DOHH2 (cell line): ENCODE results near the gene TPO.
"Not testable (repeated sequence)": the region's sequence is repeated elsewhere in the genome, so short reads cannot be mapped to it uniquely, and the experiment has no call there.

ENCODE experiments used
- H3F3A ChIP-seq: fragments of 200-600 bp; sonication (generic), shearing (Covaris generic); 2 replicates; pipeline ENCODE4 v1.6.0; 2016; ENCODE audit warnings: antibody characterized with exemption, mild to moderate bottlenecking; ENCODE audit not compliant: control insufficient read depth, insufficient read depth
- H3K27ac ChIP-seq: fragments of 200-600 bp; sonication (generic); 2 replicates; pipeline ENCODE4 v1.5.1; 2014; ENCODE audit warnings: low read depth, mild to moderate bottlenecking, low read length, moderate library complexity
- H3K27me3 ChIP-seq: fragments of 200-600 bp; sonication (generic); 2 replicates; pipeline ENCODE4 v1.6.1; 2014; ENCODE audit warnings: mild to moderate bottlenecking, low read length, mixed read lengths; ENCODE audit not compliant: control insufficient read depth
- H3K36me3 ChIP-seq: fragments of 200-600 bp; sonication (generic); 2 replicates; pipeline ENCODE4 v1.6.1; 2014; ENCODE audit warnings: mild to moderate bottlenecking, low read length, moderate library complexity, mixed read lengths; ENCODE audit not compliant: control insufficient read depth
- H3K4me1 ChIP-seq: fragments of 200-600 bp; sonication (generic); 2 replicates; pipeline ENCODE4 v1.6.1; 2014; ENCODE audit warnings: mild to moderate bottlenecking, low read length, mixed read lengths; ENCODE audit not compliant: control insufficient read depth
- H3K4me2 ChIP-seq: fragments of 200-600 bp; sonication (generic); 2 replicates; pipeline ENCODE4 v1.6.0; 2014; ENCODE audit warnings: mild to moderate bottlenecking, low read length, moderate library complexity
- H3K4me3 ChIP-seq: fragments of 200-600 bp; sonication (generic); 2 replicates; pipeline ENCODE4 v1.5.1; 2014; ENCODE audit warnings: mild to moderate bottlenecking, low read length, mixed read lengths
- H3K79me2 ChIP-seq: fragments of 200-600 bp; sonication (generic); 2 replicates; pipeline ENCODE4 v1.6.1; 2014; ENCODE audit warnings: mild to moderate bottlenecking, low read length, mixed read lengths; ENCODE audit not compliant: control insufficient read depth
- H3K9me2 ChIP-seq: fragments of 200-600 bp; sonication (generic); replicated peaks from 2 replicates; pipeline ENCODE4 v1.6.1; 2014; ENCODE audit warnings: mild to moderate bottlenecking, low read length, mixed read lengths; ENCODE audit not compliant: control insufficient read depth
- H3K9me3 ChIP-seq: fragments of 200-600 bp; sonication (generic); 2 replicates; pipeline ENCODE4 v1.6.1; 2014; ENCODE audit warnings: antibody characterized with exemption, low read length, mixed read lengths; ENCODE audit not compliant: control insufficient read depth, insufficient read depth
- H4K20me1 ChIP-seq: fragments of 200-600 bp; sonication (generic); 2 replicates; pipeline ENCODE4 v1.6.0; 2014; ENCODE audit warnings: low read depth, mild to moderate bottlenecking, antibody characterized with exemption, low read length, moderate library complexity; ENCODE audit not compliant: control insufficient read depth, insufficient read depth
- EZH2phosphoT487 ChIP-seq: fragments of 200-600 bp; sonication (generic); IDR thresholded peaks from 2 replicates; pipeline ENCODE4 v1.6.1; 2017; ENCODE audit warnings: borderline replicate concordance, mild to moderate bottlenecking, antibody characterized with exemption, low read length, moderate library complexity, mixed read lengths
- TF ChIP-seq, protein P1 (sequence below): fragments of 200-600 bp; sonication (generic); IDR thresholded peaks from one replicate; pipeline ENCODE4 v1.5.1; 2014; ENCODE audit warnings: antibody characterized with exemption, mild to moderate bottlenecking, low read depth, low read length; ENCODE audit not compliant: poor library complexity, severe bottlenecking

The TPO gene

DNA sequence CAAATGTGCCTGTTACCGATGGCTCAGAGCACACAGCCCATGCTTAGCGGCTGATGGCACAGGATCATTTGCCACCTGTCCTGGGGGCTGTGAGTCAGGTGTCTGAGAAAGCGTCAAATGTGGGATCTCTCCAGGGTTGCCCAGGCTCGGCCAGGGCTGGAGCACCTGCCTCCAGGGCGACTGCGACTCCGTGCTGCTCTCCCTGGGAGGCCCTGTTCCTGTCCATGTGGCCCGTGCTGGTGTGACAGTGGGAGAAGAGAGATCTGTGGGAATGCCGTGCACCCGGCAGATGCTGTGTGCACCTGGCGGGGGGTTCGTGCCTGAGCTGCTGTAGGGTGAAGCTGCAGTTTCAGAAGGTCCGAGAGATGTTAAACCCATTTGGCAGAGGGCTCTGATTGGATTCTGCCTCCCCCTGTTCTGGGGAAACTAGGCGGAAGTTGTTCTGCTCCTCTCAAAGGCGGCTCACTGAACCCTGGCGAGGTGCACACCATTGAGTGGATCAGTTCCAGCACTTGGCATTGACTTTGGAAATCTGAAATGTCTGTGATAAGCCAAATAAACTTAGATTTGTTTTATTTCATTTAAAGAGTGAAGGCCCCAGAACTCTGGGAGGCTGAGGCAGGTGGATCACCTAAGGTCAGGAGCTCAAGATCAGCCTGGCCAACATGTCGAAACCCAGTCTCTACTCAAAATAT, 34.7 kb upstream of the TPO start:
- TF ChIP-seq EZH2phosphoT487, result no peak
- TF ChIP-seq, protein P1, sequence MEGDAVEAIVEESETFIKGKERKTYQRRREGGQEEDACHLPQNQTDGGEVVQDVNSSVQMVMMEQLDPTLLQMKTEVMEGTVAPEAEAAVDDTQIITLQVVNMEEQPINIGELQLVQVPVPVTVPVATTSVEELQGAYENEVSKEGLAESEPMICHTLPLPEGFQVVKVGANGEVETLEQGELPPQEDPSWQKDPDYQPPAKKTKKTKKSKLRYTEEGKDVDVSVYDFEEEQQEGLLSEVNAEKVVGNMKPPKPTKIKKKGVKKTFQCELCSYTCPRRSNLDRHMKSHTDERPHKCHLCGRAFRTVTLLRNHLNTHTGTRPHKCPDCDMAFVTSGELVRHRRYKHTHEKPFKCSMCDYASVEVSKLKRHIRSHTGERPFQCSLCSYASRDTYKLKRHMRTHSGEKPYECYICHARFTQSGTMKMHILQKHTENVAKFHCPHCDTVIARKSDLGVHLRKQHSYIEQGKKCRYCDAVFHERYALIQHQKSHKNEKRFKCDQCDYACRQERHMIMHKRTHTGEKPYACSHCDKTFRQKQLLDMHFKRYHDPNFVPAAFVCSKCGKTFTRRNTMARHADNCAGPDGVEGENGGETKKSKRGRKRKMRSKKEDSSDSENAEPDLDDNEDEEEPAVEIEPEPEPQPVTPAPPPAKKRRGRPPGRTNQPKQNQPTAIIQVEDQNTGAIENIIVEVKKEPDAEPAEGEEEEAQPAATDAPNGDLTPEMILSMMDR, result no peak
- H3K9me3 ChIP-seq, result peaks cover 5% of the 10 kb centered on the region; the same call in 1 of the 2 replicates

DNA sequence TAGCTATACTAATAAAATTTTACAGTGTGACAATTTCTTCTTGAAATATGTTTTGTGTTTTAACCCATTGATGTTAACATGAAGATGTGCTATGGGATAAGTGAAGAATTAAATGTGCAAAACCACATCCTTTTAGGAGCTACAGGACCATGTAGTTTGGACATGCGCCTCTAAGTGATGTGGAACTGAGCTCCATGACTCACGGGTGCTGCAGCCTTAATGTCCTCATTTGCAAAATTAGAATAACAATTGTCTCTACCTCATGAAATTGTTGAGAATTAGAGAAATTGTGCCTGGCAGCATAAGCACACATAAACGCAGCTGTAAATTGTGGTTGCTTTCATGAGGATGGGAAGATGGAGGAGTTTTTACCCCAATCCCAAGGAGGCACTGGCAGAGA, 31.6 kb upstream of the TPO start:
- Histone ChIP-seq H3K9me2 (no peaks in the 10 kb centered on the region), H4K20me1 (no peaks in the 10 kb centered on the region), H3K27ac (no peak overlapping the region), H3K4me3 (no peak overlapping the region), H3K9me3 (peaks cover 5% of the 10 kb centered on the region; the same call in 1 of the 2 replicates), H3K36me3 (no peaks in the 10 kb centered on the region), H3K79me2 (no peaks in the 10 kb centered on the region), H3F3A (no peaks in the 10 kb centered on the region), H3K4me2 (no peak overlapping the region), H3K27me3 (no peaks in the 10 kb centered on the region), H3K4me1 (no peaks in the 10 kb centered on the region)
- TF ChIP-seq, protein P1, result no peak
- no peak for TF ChIP-seq EZH2phosphoT487

More for the DNA sequence above, 34.7 kb upstream of the TPO start:
- Histone ChIP-seq H3K4me3 (no peak overlapping the region), H3K4me2 (no peak overlapping the region), H3K4me1 (no peaks in the 10 kb centered on the region), H4K20me1 (no peaks in the 10 kb centered on the region), H3K36me3 (no peaks in the 10 kb centered on the region), H3K27me3 (no peaks in the 10 kb centered on the region), H3F3A (no peaks in the 10 kb centered on the region), H3K9me2 (no peaks in the 10 kb centered on the region), H3K27ac (no peak overlapping the region), H3K79me2 (no peaks in the 10 kb centered on the region)

DNA sequence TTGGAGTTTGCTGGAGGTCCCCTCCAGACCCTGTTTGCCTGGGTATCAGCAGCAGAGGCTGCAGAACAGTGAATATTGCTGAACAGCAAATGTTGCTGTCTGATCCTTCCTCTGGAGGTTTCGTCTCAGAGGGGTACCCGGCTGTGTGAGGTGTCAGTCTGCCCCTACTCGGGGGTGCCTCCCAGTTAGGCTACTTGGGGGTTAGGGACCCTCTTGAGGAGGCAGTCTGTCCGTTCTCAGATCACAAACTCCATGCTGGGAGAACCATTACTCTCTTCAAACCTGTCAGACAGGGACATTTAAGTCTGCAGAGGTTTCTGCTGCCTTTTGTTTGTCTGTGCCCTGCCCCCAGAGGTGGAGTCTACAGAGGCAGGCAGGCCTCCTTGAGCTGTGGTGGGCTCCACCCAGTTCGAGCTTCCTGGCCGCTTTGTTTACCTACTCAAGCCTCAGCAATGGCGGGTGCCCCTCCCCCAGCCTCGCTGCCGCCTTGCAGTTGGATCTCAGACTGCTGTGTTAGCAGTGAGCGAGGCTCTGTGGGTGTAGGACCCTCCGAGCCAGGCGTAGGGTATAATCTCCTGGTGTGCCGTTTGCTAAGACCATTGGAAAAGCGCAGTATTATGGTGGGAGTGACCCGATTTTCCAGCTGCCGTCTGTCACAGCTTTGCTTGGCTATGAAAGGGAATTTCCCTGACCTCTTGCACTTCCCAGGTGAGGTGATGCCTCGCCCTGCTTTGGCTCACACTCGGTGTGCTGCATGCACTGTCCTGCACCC, 25.1 kb upstream of the TPO start:
- H3K4me2 ChIP-seq, H3K79me2 ChIP-seq, H3K4me3 ChIP-seq, H3K27ac ChIP-seq, H3K4me1 ChIP-seq, H3K27me3 ChIP-seq, H3K36me3 ChIP-seq, H4K20me1 ChIP-seq, H3F3A ChIP-seq, H3K9me2 ChIP-seq, H3K9me3 ChIP-seq: not testable (repeated sequence)

DNA sequence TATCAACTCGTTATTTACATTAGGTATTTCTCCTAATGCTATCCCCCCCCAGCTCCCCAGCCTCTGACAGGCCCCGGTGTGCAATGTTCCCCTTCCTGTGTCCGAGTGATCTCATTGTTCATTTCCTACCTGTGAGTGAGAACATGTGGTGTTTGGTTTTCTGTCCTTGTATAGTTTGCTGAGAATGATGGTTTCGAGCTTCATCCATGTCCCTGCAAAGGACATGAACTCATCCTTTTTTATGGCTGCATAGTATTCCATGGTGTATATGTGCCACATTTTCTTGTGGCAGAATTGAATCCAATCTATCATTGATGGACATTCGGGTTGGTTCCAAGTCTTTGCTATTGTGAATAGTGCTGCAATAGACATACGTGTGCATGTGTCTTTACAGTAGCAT, 23.1 kb upstream of the TPO start:
- H4K20me1 ChIP-seq, H3K27ac ChIP-seq, H3K79me2 ChIP-seq, H3K27me3 ChIP-seq, H3K9me2 ChIP-seq, H3K9me3 ChIP-seq, H3K4me2 ChIP-seq, H3K4me1 ChIP-seq, H3F3A ChIP-seq, H3K36me3 ChIP-seq, H3K4me3 ChIP-seq: not testable (repeated sequence)
